ENCODE results near the gene GLI3.

GLI3 gene

GRCh38 chr7:42236266-42236975 lies 588 bp downstream of the GLI3 start:
- peak; percentile 47 for DNase-seq (ENCODE audit: low read depth, low spot score)

- no peak for DNase-seq (ENCODE audit: low read depth, low spot score)
Measured at GRCh38 chr7:42235741-42236161, 1.3 kb downstream of the GLI3 start.

GRCh38 chr7:42234736-42235135 lies 2.3 kb downstream of the GLI3 start:
- DNase-seq (ENCODE audit: low read depth, low spot score) = no peak

GRCh38 chr7:42233695-42234331 lies 3.2 kb downstream of the GLI3 start:
- DNase-seq (ENCODE audit: low read depth, low spot score) = no peak

- DNase-seq (ENCODE audit: low read depth, low spot score) = no peak
Measured at GRCh38 chr7:42233171-42233570, 3.8 kb downstream of the GLI3 start.

GRCh38 chr7:42232275-42232674 lies 4.7 kb downstream of the GLI3 start:
- DNase-seq (ENCODE audit: low read depth, low spot score) = no peak

- no peak for DNase-seq (ENCODE audit: low read depth, low spot score)
Measured at GRCh38 chr7:42231043-42231787, 5.8 kb downstream of the GLI3 start.

GRCh38 chr7:42227936-42228591 lies 8.9 kb downstream of the GLI3 start:
- DNase-seq (ENCODE audit: low read depth, low spot score) = no peak

GRCh38 chr7:42227541-42227935 lies 9.5 kb downstream of the GLI3 start:
- DNase-seq (ENCODE audit: low read depth, low spot score) = no peak

- no peak for DNase-seq (ENCODE audit: low read depth, low spot score)
Measured at GRCh38 chr7:42227021-42227420, 10.0 kb downstream of the GLI3 start.

GRCh38 chr7:42226354-42226941 lies 10.6 kb downstream of the GLI3 start:
- DNase-seq (ENCODE audit: low read depth, low spot score) = no peak

GRCh38 chr7:42224391-42225003 lies 12.5 kb downstream of the GLI3 start:
- no peak for DNase-seq (ENCODE audit: low read depth, low spot score)

GRCh38 chr7:42222891-42223290 lies 14.1 kb downstream of the GLI3 start:
- DNase-seq (ENCODE audit: low read depth, low spot score) = no peak

GRCh38 chr7:42222125-42222524 lies 14.9 kb downstream of the GLI3 start:
- DNase-seq (ENCODE audit: low read depth, low spot score) = no peak

- no peak for DNase-seq (ENCODE audit: low read depth, low spot score)
Measured at GRCh38 chr7:42221304-42221703, 15.7 kb downstream of the GLI3 start.

- no peak for DNase-seq (ENCODE audit: low read depth, low spot score)
Measured at GRCh38 chr7:42219447-42219846, 17.6 kb downstream of the GLI3 start.

GRCh38 chr7:42218248-42218647 lies 18.8 kb downstream of the GLI3 start:
- DNase-seq (ENCODE audit: low read depth, low spot score) = no peak

GRCh38 chr7:42217548-42217947 lies 19.5 kb downstream of the GLI3 start:
- no peak for DNase-seq (ENCODE audit: low read depth, low spot score)

- no peak for DNase-seq (ENCODE audit: low read depth, low spot score)
Measured at GRCh38 chr7:42217053-42217452, 20.0 kb downstream of the GLI3 start.

GRCh38 chr7:42214060-42214679 lies 22.8 kb downstream of the GLI3 start:
- no peak for DNase-seq (ENCODE audit: low read depth, low spot score)

GRCh38 chr7:42213093-42213492 lies 23.9 kb downstream of the GLI3 start:
- DNase-seq (ENCODE audit: low read depth, low spot score) = no peak
